NCI-H82 treated with DMSO at 0.1 percent for 48 hours (cell line): ENCODE results near the gene LEKR1.
A peak's percentile ranks its signal among the peaks of the same experiment; 100 is the strongest.
"Not testable (repeated sequence)": the region's sequence is repeated elsewhere in the genome, so short reads cannot be mapped to it uniquely, and the experiment has no call there.

Source experiments
- DNase-seq: peaks from one replicate; lab custom pipeline; 2025; ENCODE audit not compliant: unreplicated experiment; lab: John Stamatoyannopoulos, UW

Gene LEKR1

GRCh38 chr3:156803952-156804741 lies 22.0 kb upstream of the LEKR1 start:
- DNase-seq = no peak

- no peak for DNase-seq
Measured at GRCh38 chr3:156806698-156807097, 19.5 kb upstream of the LEKR1 start.

GRCh38 chr3:156808025-156808424 lies 18.1 kb upstream of the LEKR1 start:
- no peak for DNase-seq

- no peak for DNase-seq
Measured at GRCh38 chr3:156811089-156811862, 14.9 kb upstream of the LEKR1 start.

DNA sequence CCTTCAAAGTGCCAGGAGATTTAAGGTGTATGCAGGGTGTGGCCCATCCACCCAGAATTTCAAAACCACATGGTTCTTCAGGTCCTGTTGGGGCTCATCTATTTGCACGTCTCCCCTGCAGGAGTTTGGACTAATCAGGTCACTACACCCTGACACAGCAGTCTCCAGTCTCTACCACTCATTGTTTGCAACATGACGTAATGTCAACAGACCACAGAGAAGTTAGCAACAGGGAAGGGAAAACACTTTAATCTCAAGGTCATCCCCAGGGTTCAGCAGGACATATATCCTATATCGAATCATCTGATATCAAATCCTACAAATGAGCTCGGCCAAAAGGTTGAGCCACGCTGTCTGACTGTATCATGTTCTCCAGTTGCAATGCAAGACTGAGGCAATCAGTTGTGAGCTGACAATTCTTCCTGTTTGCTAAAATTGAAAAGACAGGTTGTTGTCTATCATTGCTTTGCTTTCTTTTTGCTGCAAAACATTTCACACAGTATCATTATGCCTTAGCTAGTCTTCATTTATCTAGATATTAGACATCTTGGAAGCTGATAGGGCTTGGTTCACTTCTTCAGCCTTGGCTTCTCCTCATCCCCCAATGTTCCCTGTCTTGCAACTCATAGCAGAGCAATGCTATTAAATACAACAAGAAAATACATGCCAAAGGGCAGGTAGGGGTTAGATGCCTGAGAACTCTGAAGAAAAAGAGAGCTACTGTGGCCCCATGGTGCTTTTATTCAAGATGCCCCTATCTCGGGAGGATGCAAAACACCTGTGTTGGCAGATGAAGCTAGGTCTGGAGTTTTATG lies 13.4 kb upstream of the LEKR1 start:
- DNase-seq = no peak

DNA sequence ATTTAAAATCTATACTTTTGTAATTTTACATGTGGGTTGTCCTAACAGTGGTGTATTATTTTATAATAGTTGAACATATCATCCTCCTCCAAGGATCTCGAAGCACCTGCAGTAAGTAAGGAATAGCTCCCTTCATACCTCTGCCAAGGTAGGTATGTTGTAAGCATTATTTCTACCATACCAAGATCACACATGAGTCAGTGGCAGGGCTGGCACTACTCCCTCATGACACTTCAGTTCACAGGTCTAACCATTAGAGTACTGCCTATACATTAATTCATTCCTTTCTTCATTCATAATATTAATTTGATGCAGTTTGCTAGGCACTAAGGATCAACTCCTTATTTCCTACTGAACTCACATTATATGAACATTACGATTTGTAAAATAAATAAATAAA lies 11.9 kb upstream of the LEKR1 start:
- DNase-seq = no peak

GRCh38 chr3:156816091-156816793 lies 9.9 kb upstream of the LEKR1 start:
- no peak for DNase-seq

DNA sequence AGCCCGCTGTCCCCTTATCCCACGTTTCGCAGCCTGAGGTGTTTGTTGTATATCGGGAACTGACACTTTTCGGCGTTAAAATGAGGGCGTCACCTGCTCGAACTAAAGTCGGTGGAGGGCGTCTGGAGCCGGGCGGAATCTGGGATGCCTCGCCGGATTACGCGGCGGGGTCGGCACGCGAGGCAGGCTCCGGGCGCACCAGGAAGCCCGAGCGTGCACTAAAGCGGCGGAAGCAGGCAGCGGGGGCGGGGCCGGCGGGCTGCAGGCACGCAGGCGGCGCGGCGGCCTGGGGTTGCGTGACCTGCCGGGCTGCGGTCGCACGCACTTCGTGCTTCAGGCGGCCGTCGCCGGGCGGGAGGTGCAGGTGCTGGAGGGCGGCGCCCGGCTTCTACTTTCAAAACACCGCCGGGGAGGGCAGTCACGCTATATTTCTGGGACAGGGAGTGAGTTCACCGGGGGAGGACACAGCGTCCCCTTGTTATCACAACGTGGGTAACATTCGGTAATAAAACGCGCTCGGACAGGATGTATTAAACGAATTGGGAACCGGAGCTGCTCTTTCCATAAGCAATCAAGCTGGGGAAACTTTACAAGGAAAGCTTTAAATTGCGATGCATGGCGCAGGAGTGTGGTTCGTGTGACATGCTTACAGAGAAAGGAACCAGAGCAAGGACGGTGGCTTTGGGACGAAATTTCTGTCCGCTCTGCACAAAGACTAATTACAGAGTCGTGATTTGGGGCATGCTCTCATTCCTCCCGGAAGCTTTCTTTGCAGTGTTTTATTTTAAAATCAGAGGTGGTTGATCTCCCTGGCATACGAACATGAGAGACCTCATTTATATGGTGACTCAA lies 9.1 kb upstream of the LEKR1 start:
- no peak for DNase-seq

GRCh38 chr3:156817646-156818272 lies 8.4 kb upstream of the LEKR1 start:
- no peak for DNase-seq

GRCh38 chr3:156818273-156818651 lies 7.9 kb upstream of the LEKR1 start:
- no peak for DNase-seq

DNA sequence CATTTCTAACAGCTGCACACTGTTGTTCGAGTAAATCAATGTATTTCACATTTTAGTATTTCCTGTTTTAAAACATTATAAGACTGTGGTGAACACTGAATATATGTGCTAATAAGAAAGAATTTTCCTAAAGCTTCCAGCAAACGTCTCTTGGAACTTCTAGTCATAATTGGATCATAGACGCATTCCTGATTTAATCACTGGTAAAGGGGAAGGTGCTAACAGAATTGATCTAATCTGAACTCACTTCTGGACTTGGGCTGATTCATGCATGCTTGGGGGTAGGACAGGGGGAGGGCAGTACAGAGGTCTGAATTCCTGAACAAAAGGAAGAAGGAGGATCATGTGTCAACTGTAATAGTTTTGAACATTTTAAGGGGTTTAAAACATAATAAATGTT lies 7.3 kb upstream of the LEKR1 start:
- peak; percentile 15 for DNase-seq

DNA sequence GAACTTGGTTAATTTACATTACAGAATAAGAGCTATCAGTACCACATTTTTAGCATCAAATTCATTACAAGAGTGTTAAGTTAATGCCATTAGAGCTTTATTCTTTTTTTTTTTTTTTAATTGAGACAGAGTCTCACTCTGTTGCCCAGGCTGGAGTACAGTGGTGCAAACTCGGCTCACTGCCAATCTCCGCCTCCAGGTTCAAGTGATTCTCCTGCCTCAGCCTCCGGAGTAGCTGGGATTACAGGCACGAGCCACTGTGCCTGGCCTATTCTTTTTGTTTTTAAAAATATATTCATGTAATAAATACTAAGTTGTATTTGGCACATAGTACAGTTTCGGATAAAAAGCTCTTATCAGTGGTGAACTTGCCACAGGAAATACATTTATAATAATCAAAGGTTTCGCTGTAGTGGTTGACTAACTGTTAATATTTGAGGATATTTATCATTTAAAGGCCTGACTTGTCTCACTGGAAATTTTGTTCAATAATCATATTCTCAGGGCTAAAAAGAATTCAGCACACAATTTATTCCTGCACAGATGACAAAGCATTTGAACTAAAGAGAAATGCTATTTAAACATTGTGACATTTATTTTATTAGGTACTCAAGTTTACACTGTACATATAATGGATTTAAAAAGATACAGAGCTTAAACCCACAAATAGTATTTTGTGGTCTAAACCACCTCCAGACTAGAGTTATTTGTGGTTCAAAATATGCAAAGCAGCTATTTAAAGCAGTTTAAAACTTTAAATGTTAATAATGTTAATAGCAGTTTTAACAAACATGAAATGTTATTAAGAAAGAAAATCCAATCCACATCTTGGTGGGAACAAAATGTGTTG lies 6.1 kb upstream of the LEKR1 start:
- no peak for DNase-seq

- no peak for DNase-seq
Measured at GRCh38 chr3:156820692-156821080, 5.5 kb upstream of the LEKR1 start.

DNA sequence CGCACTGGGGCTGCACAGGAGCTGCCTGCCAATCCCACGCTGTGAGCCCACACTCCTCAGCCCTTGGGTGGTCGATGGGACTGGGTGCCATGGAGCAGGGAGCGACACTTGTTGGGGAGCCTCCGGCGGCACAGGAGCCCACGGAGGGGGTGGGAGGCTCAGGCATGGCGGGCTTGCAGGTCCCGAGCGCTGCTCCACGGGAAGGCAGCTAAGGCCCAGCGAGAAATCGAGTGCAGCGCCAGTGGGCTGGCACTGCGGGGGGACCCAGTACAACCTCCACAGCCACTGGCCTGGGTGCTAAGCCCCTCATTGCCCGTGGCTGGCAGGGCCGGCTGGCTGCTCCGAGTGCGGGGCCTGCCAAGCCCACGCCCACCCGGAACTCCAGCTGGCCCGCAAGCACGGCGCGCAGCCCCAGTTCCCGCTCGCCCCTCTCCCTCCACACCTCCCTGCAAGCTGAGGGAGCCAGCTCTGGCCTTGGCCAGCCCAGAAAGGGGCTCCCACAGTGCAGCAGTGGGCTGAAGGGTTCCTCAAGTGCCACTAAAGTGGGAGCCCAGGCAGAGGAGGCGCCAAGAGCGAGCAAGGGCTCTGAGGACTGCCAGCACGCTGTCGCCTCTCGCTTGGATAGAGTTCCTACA lies 3.4 kb upstream of the LEKR1 start:
- not testable (repeated sequence) for DNase-seq

DNA sequence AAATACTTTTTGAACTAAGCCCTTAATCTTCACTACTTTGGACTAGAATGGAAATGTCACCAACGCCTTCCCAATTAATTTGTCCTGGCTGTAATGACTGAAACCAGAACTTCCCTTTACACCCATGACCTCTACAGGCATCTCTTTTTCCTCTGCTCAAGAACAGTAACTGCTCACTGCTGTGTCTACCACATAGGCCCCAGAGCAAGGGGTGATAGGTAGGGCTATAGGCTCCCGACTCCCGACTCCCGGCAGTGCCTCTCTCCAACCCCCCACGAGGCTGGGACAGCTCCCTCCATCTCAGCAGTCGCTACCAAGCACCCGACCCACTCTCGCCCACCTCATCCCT lies 384 bp upstream of the LEKR1 start:
- DNase-seq = no peak

GRCh38 chr3:156826896-156827882 lies 1.0 kb downstream of the LEKR1 start:
- DNase-seq = no peak

- no peak for DNase-seq
Measured at GRCh38 chr3:156831006-156831405, 4.9 kb downstream of the LEKR1 start.
